Measurements from ENCODE around the gene SYT8. TPM values are rescaled to one million over a fixed set of nuclear protein-coding genes. Genes with fewer than 3 reads are reported as not detected.

Gene SYT8
- total RNA-seq, 1 donor from 2014 or later = 0.30 TPM

GRCh38 chr11:1831338-1832210 is 3.2 kb upstream of the SYT8 start:
- no peak for DNase-seq (ENCODE audit: low spot score)

GRCh38 chr11:1832211-1832919 is 2.4 kb upstream of the SYT8 start:
- ATAC-seq = peak; percentile 72
- DNase-seq (ENCODE audit: low spot score) = no peak

More at GRCh38 chr11:1831338-1832210, 3.2 kb upstream of the SYT8 start:
- ATAC-seq = no peak

- DNase-seq (ENCODE audit: low spot score) = no peak
- ATAC-seq = no peak
Measured at GRCh38 chr11:1832920-1833295, 1.9 kb upstream of the SYT8 start.

- DNase-seq (ENCODE audit: low spot score) (no peak), ATAC-seq (no peak)
Measured at GRCh38 chr11:1834062-1834610, 654 bp upstream of the SYT8 start.

GRCh38 chr11:1835671-1836010 is 851 bp downstream of the SYT8 start:
- no peak for DNase-seq (ENCODE audit: low spot score)
- ATAC-seq = no peak

- DNase-seq (ENCODE audit: low spot score) (no peak), ATAC-seq (no peak)
Measured at GRCh38 chr11:1836011-1836945, 1.5 kb downstream of the SYT8 start.

GRCh38 chr11:1837171-1838076 is 2.6 kb downstream of the SYT8 start:
- peak; percentile 48 for ATAC-seq
- DNase-seq (ENCODE audit: low spot score) = no peak

GRCh38 chr11:1838077-1838425 is 3.3 kb downstream of the SYT8 start:
- ATAC-seq = no peak

GRCh38 chr11:1838426-1839144 is 3.8 kb downstream of the SYT8 start, which contains the start of gene TNNI2:
Gene TNNI2 (plus strand): TSS chr11:1838981. CDS start chr11:1839697, 716 bp downstream.
- ATAC-seq = no peak
- no peak for DNase-seq (ENCODE audit: low spot score)

More at GRCh38 chr11:1838077-1838425, 3.3 kb downstream of the SYT8 start:
- DNase-seq (ENCODE audit: low spot score) = no peak

- DNase-seq (ENCODE audit: low spot score) = no peak
- no peak for ATAC-seq
Measured at GRCh38 chr11:1839204-1839923, 4.6 kb downstream of the SYT8 start.

GRCh38 chr11:1839924-1840779 is 5.4 kb downstream of the SYT8 start:
- no peak for DNase-seq (ENCODE audit: low spot score)
- ATAC-seq = peak; percentile 17

GRCh38 chr11:1840780-1841480 is 6.1 kb downstream of the SYT8 start:
- DNase-seq (ENCODE audit: low spot score) (no peak), ATAC-seq (no peak)

- no peak for ATAC-seq
- no peak for DNase-seq (ENCODE audit: low spot score)
Measured at GRCh38 chr11:1841511-1842148, 6.8 kb downstream of the SYT8 start.

- ATAC-seq = peak; percentile 52
- DNase-seq (ENCODE audit: low spot score) = peak; percentile 65
Measured at GRCh38 chr11:1842149-1843097, 7.6 kb downstream of the SYT8 start.

GRCh38 chr11:1843098-1843473 is 8.3 kb downstream of the SYT8 start:
- no peak for DNase-seq (ENCODE audit: low spot score)

More at GRCh38 chr11:1843098-1843473, 8.3 kb downstream of the SYT8 start:
- ATAC-seq = no peak
